ENCODE measurements around the gene SETD2. TPM values are rescaled to one million over a fixed set of nuclear protein-coding genes. Genes with fewer than 3 reads are reported as not detected.

The SETD2 gene
- polyA plus RNA-seq, 1 donor, result 37.1 TPM

DNA sequence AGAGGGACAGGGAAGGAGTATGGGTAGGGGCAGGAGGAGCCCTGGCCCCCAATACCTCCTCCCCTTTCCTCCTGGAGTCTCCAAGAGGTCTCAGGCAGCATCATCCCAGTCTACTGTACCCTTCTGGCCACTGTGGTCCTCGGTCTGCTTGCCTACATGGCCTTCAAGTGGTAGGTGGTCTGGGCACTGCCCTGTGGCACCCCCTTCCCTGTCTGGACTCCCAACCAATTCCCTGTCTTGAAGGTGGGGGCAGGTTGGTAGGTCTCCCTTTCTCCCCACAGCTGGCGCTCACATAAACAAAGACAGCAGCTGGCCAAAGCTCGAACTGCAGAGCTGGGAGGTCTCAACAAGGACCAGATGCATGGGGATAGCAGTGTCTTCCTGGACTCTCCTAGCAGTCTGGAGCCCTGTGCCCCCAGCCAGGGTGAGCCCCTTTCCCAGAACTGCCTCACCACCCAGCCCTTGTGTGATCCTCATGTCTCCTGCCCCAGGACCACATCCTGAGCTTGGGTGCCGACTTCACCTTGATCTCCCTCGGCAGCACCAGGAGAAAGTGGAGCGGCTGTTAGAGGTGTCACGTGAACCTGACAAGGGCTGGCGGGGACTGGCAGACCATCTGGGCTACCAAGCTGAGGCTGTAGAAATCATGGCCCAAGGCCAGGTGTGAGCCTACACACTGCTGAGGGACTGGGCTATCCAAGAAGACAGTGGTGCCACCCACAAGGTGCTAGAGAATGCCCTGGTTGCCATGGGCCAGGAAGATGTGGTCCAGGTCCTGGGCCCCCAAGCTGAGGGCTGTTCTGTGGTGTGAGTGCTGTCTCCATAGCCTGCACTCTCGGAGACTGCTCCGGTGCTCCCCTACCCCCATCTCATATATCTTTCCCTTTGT is 151.3 kb downstream of the SETD2 start:
- H3K27me3 ChIP-seq (ENCODE audit: control insufficient read depth, insufficient read depth, low read length), result no peaks in the 10 kb centered on the region
- no peak overlapping the region for H3K4me3 ChIP-seq (ENCODE audit: low read length)
- H3K9me3 ChIP-seq (ENCODE audit: control insufficient read depth, low read depth, low read length), result no peaks in the 10 kb centered on the region
- DNase-seq, result no peak
- peaks cover 27% of the 10 kb centered on the region for H3K4me1 ChIP-seq (ENCODE audit: control insufficient read depth, insufficient read depth, low read length)
- WGBS (ENCODE audit: insufficient coverage, low lambda C conversion rate), result no CpG with 5 or more reads among the region's 10 CpGs
- no peak overlapping the region for H3K27ac ChIP-seq (ENCODE audit: low read length)
- H3K36me3 ChIP-seq (ENCODE audit: control insufficient read depth, insufficient read depth, low read length), result peaks cover 33% of the 10 kb centered on the region

DNA sequence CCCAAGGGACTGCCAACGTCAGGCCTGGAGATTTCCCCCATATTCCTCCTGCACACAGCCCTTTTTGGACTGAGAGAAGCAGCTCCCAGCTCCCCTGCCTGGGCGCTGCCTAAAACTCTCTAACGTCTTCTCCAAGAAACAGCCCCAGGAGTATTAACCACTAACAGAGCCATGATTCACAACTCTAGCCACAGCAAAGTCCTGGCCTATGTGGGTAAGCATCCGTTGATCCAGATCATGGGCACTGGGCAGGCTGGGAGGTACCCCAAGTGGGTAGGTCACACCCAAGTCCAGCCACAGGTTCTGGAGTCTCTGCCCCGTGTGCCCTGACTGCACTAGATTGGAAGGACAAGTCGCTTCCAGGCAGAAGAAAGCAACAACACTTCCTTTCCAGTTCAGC is 152.5 kb downstream of the SETD2 start:
- Histone ChIP-seq H3K4me3 (ENCODE audit: low read length) (no peak overlapping the region), H3K36me3 (ENCODE audit: control insufficient read depth, insufficient read depth, low read length) (peaks cover 24% of the 10 kb centered on the region), H3K27ac (ENCODE audit: low read length) (no peak overlapping the region), H3K4me1 (ENCODE audit: control insufficient read depth, insufficient read depth, low read length) (peaks cover 19% of the 10 kb centered on the region), H3K27me3 (ENCODE audit: control insufficient read depth, insufficient read depth, low read length) (no peaks in the 10 kb centered on the region), H3K9me3 (ENCODE audit: control insufficient read depth, low read depth, low read length) (no peaks in the 10 kb centered on the region)
- DNase-seq, result no peak
- WGBS (ENCODE audit: insufficient coverage, low lambda C conversion rate), result no CpG with 5 or more reads among the region's 6 CpGs

DNA sequence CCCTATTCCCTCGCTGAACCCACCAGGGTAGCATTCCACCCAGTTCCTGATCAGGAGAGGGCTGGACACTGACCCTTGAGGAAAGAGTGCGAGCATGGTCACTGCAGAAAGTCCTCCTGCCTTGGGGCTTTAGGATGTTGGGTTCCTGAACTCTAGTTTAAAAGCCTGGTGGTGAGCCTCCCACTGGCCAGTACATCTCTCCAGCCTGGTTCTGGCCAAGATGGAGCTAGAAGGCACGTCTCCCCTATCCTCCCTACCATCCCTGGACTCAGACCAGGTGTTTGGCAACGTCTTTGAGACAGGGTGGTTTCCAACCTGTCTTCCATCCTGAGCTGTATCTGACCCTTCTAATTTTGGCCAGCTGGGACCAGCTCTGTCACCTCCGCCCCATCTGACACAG is 153.0 kb downstream of the SETD2 start:
- DNase-seq, result no peak
- Histone ChIP-seq H3K27me3 (ENCODE audit: control insufficient read depth, insufficient read depth, low read length) (no peaks in the 10 kb centered on the region), H3K9me3 (ENCODE audit: control insufficient read depth, low read depth, low read length) (no peaks in the 10 kb centered on the region), H3K36me3 (ENCODE audit: control insufficient read depth, insufficient read depth, low read length) (peaks cover 29% of the 10 kb centered on the region), H3K4me1 (ENCODE audit: control insufficient read depth, insufficient read depth, low read length) (peaks cover 15% of the 10 kb centered on the region), H3K4me3 (ENCODE audit: low read length) (no peak overlapping the region), H3K27ac (ENCODE audit: low read length) (no peak overlapping the region)
- WGBS (ENCODE audit: insufficient coverage, low lambda C conversion rate), result no CpG with 5 or more reads among the region's 5 CpGs

DNA sequence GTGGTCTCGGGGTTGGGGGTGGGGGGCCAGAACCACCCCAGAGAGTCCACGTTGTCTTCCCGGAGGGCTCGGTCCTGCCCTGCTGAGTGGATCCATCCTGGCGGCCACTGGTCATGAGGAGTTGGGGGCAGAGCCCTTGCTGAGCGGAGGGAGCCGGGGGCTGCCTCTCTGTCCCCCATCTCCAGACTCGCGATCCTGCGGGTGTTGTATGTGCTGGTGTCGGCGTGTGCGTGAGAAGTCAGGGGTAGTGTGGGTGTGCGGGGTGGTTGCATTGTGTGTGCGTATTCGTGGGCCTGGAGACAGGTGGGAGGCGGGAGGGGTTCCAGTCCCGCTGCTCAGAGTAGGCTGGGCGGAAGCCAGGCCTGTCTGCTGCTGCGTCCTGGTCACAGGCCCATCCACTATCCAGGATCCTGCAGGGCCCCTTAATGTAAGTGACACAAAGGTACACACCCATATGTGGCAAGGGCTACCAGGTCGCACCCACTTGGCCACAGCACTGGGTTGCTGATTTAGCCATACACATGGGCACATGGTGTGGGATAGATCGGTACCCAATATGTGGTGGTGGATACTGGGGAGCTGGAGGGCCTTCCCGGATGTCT is 153.7 kb downstream of the SETD2 start:
- H3K4me1 ChIP-seq (ENCODE audit: control insufficient read depth, insufficient read depth, low read length), result peaks cover 10% of the 10 kb centered on the region
- no peaks in the 10 kb centered on the region for H3K27me3 ChIP-seq (ENCODE audit: control insufficient read depth, insufficient read depth, low read length)
- no peaks in the 10 kb centered on the region for H3K9me3 ChIP-seq (ENCODE audit: control insufficient read depth, low read depth, low read length)
- H3K27ac ChIP-seq (ENCODE audit: low read length), result peak overlapping the region; percentile 77
- DNase-seq, result peak in 1 of 2 donors; percentile 30
- no CpG with 5 or more reads among the region's 23 CpGs for WGBS (ENCODE audit: insufficient coverage, low lambda C conversion rate)
- peaks cover 32% of the 10 kb centered on the region for H3K36me3 ChIP-seq (ENCODE audit: control insufficient read depth, insufficient read depth, low read length)
- peak overlapping the region; percentile 76 for H3K4me3 ChIP-seq (ENCODE audit: low read length)

DNA sequence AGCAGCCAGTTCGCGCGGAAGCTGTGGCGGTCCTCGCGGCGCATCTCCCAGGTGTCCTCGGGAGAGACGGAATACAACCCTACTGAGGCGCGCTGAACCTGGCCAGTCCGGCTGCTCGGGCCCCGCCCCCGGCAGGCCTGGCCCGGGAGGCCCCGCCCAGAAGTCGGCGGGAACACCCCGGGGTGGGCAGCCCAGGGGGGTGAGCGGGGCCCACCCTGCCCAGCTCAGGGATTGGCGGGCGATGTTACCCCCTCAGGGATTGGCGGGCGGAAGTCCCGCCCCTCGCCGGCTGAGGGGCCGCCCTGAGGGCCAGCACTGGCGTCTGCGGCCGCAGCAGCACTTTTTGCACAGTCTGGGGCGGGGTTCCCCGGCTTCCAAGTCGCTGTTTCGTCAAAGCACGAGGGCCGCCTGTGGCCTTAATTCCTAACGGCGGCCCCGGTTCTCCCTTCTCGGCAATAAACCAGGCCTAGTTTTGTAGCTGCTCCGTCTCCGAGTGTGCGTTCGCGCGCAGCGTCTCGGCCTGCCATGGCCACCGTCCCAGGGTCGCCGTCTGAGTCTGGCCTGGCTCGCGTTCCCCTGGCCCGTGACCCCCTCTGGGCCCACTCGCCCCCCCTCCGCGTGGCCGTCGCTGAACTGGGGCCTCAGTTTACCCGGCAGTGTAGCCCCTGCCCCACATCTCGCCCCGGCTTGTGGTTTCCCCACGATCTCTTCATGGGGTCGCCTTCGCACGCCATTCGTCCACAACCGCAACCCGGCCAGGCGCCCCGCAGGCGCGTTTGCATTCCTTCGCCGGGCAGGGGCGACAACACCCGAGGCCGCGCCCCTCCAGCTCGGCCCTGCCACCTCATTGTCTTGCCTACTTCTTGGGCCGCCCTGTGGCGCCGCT is 154.4 kb downstream of the SETD2 start:
- peak; percentile 95 to 97 for DNase-seq
- Histone ChIP-seq H3K4me1 (ENCODE audit: control insufficient read depth, insufficient read depth, low read length) (peaks cover 9% of the 10 kb centered on the region), H3K36me3 (ENCODE audit: control insufficient read depth, insufficient read depth, low read length) (peaks cover 37% of the 10 kb centered on the region), H3K27ac (ENCODE audit: low read length) (peak overlapping the region; percentile 77), H3K27me3 (ENCODE audit: control insufficient read depth, insufficient read depth, low read length) (no peaks in the 10 kb centered on the region), H3K4me3 (ENCODE audit: low read length) (peak overlapping the region; percentile 76), H3K9me3 (ENCODE audit: control insufficient read depth, low read depth, low read length) (no peaks in the 10 kb centered on the region)
- WGBS (ENCODE audit: insufficient coverage, low lambda C conversion rate), result no CpG with 5 or more reads among the region's 85 CpGs

DNA sequence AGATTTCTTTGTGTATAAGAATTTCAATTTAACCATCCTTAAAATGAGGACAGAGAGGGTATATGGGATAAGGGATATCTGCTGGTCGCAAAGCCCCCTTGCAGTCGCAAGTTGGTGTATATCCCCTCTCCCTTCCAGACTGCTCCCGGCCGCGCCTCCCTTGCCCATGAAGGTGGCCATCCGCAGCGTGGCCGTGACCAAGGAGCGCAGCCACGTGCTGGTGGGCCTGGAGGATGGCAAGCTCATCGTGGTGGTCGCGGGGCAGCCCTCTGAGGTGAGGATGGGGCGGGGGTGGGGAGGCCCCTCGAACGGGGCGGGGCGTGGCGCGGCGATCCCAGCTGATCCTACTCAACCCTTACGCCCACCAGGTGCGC is 155.1 kb downstream of the SETD2 start:
- WGBS (ENCODE audit: insufficient coverage, low lambda C conversion rate), result no CpG with 5 or more reads among the region's 23 CpGs
- H3K27me3 ChIP-seq (ENCODE audit: control insufficient read depth, insufficient read depth, low read length), result no peaks in the 10 kb centered on the region
- peaks cover 37% of the 10 kb centered on the region for H3K36me3 ChIP-seq (ENCODE audit: control insufficient read depth, insufficient read depth, low read length)
- H3K9me3 ChIP-seq (ENCODE audit: control insufficient read depth, low read depth, low read length), result no peaks in the 10 kb centered on the region
- H3K27ac ChIP-seq (ENCODE audit: low read length), result no peak overlapping the region
- H3K4me3 ChIP-seq (ENCODE audit: low read length), result peak overlapping the region; percentile 76
- H3K4me1 ChIP-seq (ENCODE audit: control insufficient read depth, insufficient read depth, low read length), result peaks cover 9% of the 10 kb centered on the region
- no peak for DNase-seq

DNA sequence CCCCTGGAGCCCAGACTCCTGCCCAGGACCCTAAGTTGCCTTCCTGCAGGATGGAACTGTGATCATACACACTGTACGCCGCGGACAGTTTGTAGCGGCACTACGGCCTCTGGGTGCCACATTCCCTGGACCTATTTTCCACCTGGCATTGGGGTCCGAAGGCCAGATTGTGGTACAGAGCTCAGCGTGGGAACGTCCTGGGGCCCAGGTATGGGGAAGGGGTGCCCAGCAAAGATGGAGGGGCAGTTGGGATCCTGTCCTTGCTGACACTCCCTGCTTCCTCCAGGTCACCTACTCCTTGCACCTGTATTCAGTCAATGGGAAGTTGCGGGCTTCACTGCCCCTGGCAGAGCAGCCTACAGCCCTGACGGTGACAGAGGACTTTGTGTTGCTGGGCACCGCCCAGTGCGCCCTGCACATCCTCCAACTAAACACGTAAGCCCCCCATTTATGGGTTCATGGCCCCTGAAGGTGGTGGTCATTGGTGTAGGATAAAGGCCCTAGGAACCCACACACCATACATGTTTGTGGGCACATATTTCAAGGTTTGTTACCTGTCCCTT is 155.6 kb downstream of the SETD2 start:
- H3K27ac ChIP-seq (ENCODE audit: low read length), result no peak overlapping the region
- DNase-seq, result no peak
- no peak overlapping the region for H3K4me3 ChIP-seq (ENCODE audit: low read length)
- H3K9me3 ChIP-seq (ENCODE audit: control insufficient read depth, low read depth, low read length), result no peaks in the 10 kb centered on the region
- peaks cover 9% of the 10 kb centered on the region for H3K4me1 ChIP-seq (ENCODE audit: control insufficient read depth, insufficient read depth, low read length)
- H3K27me3 ChIP-seq (ENCODE audit: control insufficient read depth, insufficient read depth, low read length), result no peaks in the 10 kb centered on the region
- no CpG with 5 or more reads among the region's 13 CpGs for WGBS (ENCODE audit: insufficient coverage, low lambda C conversion rate)
- H3K36me3 ChIP-seq (ENCODE audit: control insufficient read depth, insufficient read depth, low read length), result peaks cover 42% of the 10 kb centered on the region

DNA sequence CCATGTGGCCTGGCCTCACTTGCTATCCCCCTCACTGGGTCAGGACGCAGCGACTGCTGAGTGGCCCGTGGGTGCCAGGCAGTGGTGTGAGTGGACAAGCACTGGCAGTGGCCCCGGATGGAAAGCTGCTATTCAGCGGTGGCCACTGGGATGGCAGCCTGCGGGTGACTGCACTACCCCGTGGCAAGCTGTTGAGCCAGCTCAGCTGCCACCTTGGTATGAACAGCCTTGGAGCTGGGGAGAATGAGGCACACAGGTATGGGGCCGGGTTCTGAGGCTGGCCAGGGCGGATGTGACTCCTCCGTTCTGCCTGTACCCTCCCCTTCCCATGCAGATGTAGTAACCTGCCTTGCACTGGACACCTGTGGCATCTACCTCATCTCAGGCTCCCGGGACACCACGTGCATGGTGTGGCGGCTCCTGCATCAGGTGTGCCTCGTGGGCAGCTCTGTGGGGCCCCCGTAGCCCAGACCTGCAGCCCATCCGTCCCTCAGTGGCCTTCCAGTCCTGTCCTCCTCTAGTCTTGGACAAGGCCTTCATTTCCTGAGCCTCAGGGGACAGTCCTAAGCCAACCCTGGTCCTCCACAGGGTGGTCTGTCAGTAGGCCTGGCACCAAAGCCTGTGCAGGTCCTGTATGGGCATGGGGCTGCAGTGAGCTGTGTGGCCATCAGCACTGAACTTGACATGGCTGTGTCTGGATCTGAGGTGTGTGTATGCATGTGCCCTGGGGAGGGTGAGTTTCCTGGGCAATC is 156.3 kb downstream of the SETD2 start:
- Histone ChIP-seq H3K4me3 (ENCODE audit: low read length) (no peak overlapping the region), H3K27ac (ENCODE audit: low read length) (no peak overlapping the region), H3K4me1 (ENCODE audit: control insufficient read depth, insufficient read depth, low read length) (peaks cover 9% of the 10 kb centered on the region), H3K27me3 (ENCODE audit: control insufficient read depth, insufficient read depth, low read length) (no peaks in the 10 kb centered on the region), H3K36me3 (ENCODE audit: control insufficient read depth, insufficient read depth, low read length) (peaks cover 45% of the 10 kb centered on the region), H3K9me3 (ENCODE audit: control insufficient read depth, low read depth, low read length) (no peaks in the 10 kb centered on the region)
- whole genome bisulfite sequencing (ENCODE audit: insufficient coverage, low lambda C conversion rate), result no CpG with 5 or more reads among the region's 16 CpGs
- DNase-seq, result no peak

DNA sequence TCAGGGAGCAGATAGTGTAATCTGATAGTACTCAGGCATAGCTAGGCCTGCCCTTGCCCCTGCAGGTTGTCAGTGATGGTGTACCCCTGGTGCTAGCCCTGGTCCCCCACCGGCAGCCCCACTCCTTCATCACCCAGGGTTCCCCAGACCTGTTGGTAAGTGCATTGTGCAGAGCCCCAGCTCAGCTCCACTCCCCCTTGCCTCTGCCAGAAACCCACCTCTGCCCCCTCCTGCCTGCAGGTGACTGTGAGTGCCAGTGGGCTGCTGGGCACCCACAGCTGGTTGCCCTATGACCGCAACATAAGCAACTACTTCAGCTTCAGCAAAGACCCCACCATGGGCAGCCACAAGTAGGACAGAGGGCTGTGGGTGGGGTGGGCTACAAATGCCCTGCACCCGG is 156.9 kb downstream of the SETD2 start:
- H3K36me3 ChIP-seq (ENCODE audit: control insufficient read depth, insufficient read depth, low read length), result peaks cover 51% of the 10 kb centered on the region
- H3K4me3 ChIP-seq (ENCODE audit: low read length), result no peak overlapping the region
- DNase-seq, result no peak

More for the DNA sequence above, 156.9 kb downstream of the SETD2 start:
- H3K4me1 ChIP-seq (ENCODE audit: control insufficient read depth, insufficient read depth, low read length), result peaks cover 9% of the 10 kb centered on the region
- H3K27ac ChIP-seq (ENCODE audit: low read length), result no peak overlapping the region
- H3K27me3 ChIP-seq (ENCODE audit: control insufficient read depth, insufficient read depth, low read length), result no peaks in the 10 kb centered on the region
- H3K9me3 ChIP-seq (ENCODE audit: control insufficient read depth, low read depth, low read length), result no peaks in the 10 kb centered on the region
- WGBS (ENCODE audit: insufficient coverage, low lambda C conversion rate), result no CpG with 5 or more reads among the region's 3 CpGs

Data from large intestine (tissue), 3 donors.